ENCODE results near the gene ERO1A. TPM values are rescaled to one million over a fixed set of nuclear protein-coding genes. Genes with fewer than 3 reads are reported as not detected.

ERO1A gene
- total RNA-seq, 1 experiment from 2014 or later = 118 TPM

DNA sequence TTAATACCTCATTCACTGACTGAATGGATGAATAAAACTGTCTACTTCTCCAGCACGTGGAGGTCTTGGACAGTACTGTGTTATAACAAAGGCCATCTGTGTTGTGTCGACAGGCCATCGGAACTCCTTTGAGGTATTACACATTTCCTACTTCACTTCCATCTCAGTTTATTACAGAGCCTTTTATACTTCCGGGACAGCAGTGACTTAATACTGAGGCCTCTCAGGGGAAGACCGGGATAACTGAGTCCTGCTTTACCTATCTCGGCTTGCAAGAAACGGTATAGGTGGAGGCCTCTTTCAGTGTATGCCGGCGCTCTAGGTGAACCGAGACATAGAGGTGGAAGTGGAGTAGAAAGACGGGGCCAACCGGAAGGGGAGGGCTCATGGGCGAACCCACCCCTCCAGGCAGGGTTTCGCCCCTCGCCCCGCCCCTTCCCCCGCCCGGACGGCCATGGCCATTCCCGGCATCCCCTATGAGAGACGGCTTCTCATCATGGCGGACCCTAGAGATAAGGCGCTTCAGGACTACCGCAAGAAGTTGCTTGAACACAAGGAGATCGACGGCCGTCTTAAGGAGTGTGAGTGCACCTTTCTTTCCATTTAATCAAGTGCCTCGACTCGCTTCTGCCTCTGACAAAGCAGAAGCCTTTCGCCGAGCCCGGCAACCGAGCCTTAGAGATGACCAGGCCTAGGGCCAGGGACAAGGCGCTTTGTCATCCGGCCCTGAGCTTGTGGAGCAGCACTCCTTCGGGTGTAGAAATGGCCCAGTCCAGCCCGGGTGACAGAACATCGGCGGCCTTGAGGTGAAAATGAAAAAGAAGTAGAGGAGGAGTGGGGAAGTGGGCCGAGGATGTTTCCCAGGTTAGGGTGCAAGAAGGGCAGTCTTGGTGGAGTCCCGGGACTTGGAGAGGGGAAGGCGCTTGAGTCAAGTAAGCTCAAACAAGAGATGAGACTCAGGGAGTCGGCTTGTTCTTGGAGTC is 11.7 kb upstream of the ERO1A start, which contains the start of gene PSMC6 (continued):
- TF ChIP-seq YY1 (IDR thresholded peaks at IDR 0.05; ENCODE audit: extremely low read depth, insufficient replicate concordance, low read depth, low read length) (peak; percentile 97), ZFX (IDR thresholded peaks at IDR 0.05) (peak; percentile 95), JUND (IDR thresholded peaks at IDR 0.05) (no peak), SP1 (IDR thresholded peaks at IDR 0.05; ENCODE audit: low read depth) (peak; percentile 55)
- TF ChIP-seq, protein P1, sequence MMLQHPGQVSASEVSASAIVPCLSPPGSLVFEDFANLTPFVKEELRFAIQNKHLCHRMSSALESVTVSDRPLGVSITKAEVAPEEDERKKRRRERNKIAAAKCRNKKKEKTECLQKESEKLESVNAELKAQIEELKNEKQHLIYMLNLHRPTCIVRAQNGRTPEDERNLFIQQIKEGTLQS (IDR thresholded peaks at IDR 0.05) = no peak

DNA sequence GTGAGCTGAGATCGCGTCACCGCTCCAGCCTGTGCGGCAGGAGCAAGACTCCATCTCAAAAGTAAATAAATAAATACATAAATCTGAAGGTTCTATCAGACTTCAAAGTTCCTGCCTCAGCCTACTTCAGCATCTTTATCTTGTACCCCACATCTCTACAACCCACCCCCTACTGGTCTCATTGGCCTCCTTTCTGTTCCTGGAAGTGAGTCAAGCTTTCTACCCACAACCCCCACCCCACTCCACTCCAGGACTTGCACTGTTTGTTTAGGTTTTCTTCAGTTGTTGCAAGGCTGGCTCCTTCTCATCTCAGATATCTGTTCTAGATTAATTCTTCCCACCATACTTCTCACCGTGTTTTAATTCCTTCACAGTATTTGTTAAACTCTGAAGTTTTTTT is 10.9 kb upstream of the ERO1A start:
- ChIA-PET POLR2A (interaction anchor here (0.7 kb wide), 1 partner anchor 11 kb away, joined by 3 read pairs; the partner anchor contains the start of gene ERO1A), CTCF (no interaction called here), RAD21 (ENCODE audit: low non-redundant PET in 1 of 2, low total read pairs in 2 of 2, uncharacterized antibody in 2 of 2, unreplicated experiment in 2 of 2) (no interaction called here)
- DNase-seq (ENCODE audit: low read depth, low spot score) (no peak), ATAC-seq (peak; percentile 37)
- Histone ChIP-seq H3K4me2 (ENCODE audit: low read length) (peak overlapping the region; percentile 85), H3K79me2 (ENCODE audit: insufficient read depth, low read length) (peaks cover 43% of the 10 kb centered on the region), H3K36me3 (ENCODE audit: control insufficient read depth in 1 of 2, insufficient read depth in 2 of 2, low read length in 2 of 2) (peaks cover 16 to 29% of the 10 kb centered on the region in 2 experiments), H3K27ac (ENCODE audit: low read depth, low read length) (peak overlapping the region; percentile 87), H3K27me3 (ENCODE audit: insufficient read depth, low read length) (no peaks in the 10 kb centered on the region), H3K4me3 (replicated peaks in 1 of 2; ENCODE audit: low read depth in 1 of 2, low read length in 2 of 2) (peak overlapping the region; percentile 94 to 96), H3K4me1 (ENCODE audit: control insufficient read depth in 1 of 2, insufficient read depth in 2 of 2, low read length in 2 of 2) (peaks cover 11 to 27% of the 10 kb centered on the region in 2 experiments), H4K20me1 (ENCODE audit: insufficient read depth) (peaks cover 8% of the 10 kb centered on the region; the same call in 1 of the 2 replicates), H2AFZ (ENCODE audit: low read depth, low read length, poor library complexity, severe bottlenecking) (no peak overlapping the region), H3K9me2 (ENCODE audit: insufficient read depth) (no peaks in the 10 kb centered on the region), H3K9me3 (ENCODE audit: control insufficient read depth in 1 of 2, insufficient read depth in 1 of 2, low read depth in 1 of 2, low read length in 2 of 2) (no peaks in the 10 kb centered on the region), H3K9ac (ENCODE audit: low read length) (peak overlapping the region; percentile 92)
- intact Hi-C loops (cut with micrococcal nuclease) = loop anchor here (10.0 kb wide), 1 partner anchor 151 kb away; the partner anchor contains the start of genes GPR137C and TXNDC16
- TSS peak; percentile 98 for BruUV-seq (replicated peaks)
- TF ChIP-seq POLR2AphosphoS5 (IDR thresholded peaks at IDR 0.05; ENCODE audit: low read depth, low read length) (no peak), POLR2A (IDR thresholded peaks at IDR 0.05; ENCODE audit: borderline replicate concordance, extremely low read depth, insufficient read depth, insufficient read length) (no peak), FOSL1 (IDR thresholded peaks at IDR 0.05; ENCODE audit: low read depth) (no peak), EGR1 (IDR thresholded peaks at IDR 0.05; ENCODE audit: low read depth) (no peak), EZH2phosphoT487 (IDR thresholded peaks at IDR 0.05; ENCODE audit: borderline replicate concordance) (no peak), ZFX (IDR thresholded peaks at IDR 0.05) (no peak), TCF7L2 (IDR thresholded peaks at IDR 0.05; ENCODE audit: borderline replicate concordance, extremely low read depth, insufficient read depth, insufficient read length) (no peak), RAD21 (IDR thresholded peaks at IDR 0.05; ENCODE audit: low read depth) (no peak), YY1 (IDR thresholded peaks at IDR 0.05; ENCODE audit: extremely low read depth, insufficient replicate concordance, low read depth, low read length) (no peak), ZNF274 (IDR thresholded peaks at IDR 0.05; ENCODE audit: low read depth, low read length) (no peak), EZH2 (IDR thresholded peaks at IDR 0.05) (no peak), CEBPB (IDR thresholded peaks at IDR 0.05; ENCODE audit: low read depth) (no peak), SIN3A (IDR thresholded peaks at IDR 0.05; ENCODE audit: low read depth) (no peak)
- TF ChIP-seq, protein P1 (IDR thresholded peaks at IDR 0.05) = no peak
- TF ChIP-seq, protein P2, sequence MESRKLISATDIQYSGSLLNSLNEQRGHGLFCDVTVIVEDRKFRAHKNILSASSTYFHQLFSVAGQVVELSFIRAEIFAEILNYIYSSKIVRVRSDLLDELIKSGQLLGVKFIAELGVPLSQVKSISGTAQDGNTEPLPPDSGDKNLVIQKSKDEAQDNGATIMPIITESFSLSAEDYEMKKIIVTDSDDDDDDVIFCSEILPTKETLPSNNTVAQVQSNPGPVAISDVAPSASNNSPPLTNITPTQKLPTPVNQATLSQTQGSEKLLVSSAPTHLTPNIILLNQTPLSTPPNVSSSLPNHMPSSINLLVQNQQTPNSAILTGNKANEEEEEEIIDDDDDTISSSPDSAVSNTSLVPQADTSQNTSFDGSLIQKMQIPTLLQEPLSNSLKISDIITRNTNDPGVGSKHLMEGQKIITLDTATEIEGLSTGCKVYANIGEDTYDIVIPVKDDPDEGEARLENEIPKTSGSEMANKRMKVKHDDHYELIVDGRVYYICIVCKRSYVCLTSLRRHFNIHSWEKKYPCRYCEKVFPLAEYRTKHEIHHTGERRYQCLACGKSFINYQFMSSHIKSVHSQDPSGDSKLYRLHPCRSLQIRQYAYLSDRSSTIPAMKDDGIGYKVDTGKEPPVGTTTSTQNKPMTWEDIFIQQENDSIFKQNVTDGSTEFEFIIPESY (IDR thresholded peaks at IDR 0.05; ENCODE audit: extremely low read depth, insufficient replicate concordance, low read length) = no peak
- TF ChIP-seq, protein P3, sequence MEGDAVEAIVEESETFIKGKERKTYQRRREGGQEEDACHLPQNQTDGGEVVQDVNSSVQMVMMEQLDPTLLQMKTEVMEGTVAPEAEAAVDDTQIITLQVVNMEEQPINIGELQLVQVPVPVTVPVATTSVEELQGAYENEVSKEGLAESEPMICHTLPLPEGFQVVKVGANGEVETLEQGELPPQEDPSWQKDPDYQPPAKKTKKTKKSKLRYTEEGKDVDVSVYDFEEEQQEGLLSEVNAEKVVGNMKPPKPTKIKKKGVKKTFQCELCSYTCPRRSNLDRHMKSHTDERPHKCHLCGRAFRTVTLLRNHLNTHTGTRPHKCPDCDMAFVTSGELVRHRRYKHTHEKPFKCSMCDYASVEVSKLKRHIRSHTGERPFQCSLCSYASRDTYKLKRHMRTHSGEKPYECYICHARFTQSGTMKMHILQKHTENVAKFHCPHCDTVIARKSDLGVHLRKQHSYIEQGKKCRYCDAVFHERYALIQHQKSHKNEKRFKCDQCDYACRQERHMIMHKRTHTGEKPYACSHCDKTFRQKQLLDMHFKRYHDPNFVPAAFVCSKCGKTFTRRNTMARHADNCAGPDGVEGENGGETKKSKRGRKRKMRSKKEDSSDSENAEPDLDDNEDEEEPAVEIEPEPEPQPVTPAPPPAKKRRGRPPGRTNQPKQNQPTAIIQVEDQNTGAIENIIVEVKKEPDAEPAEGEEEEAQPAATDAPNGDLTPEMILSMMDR (IDR thresholded peaks at IDR 0.05 in 2 of 3, conservative IDR thresholded peaks at IDR 0.05 in 1 of 3; ENCODE audit: borderline replicate concordance in 1 of 3, insufficient read depth in 1 of 3, low read depth in 2 of 3, low read length in 2 of 3) = no peak
